Panc1 (cell line): ENCODE measurements around the gene TPBGL. TPM values are rescaled to one million over a fixed set of nuclear protein-coding genes. Genes with fewer than 3 reads are reported as not detected.
A peak's percentile ranks its signal among the peaks of the same experiment; 100 is the strongest.

ENCODE experiments used
- ATAC-seq: fragments of 200-7000 bp; cut with Tn5 transposase; 2 replicates; pipeline ENCODE4 v1.9.1; 2020; ENCODE audit warnings: mild to moderate bottlenecking, moderate library complexity
- BruUV-seq: library from RNA; stranded (reverse); fragments of 400-500 nt; replicated peaks from 2 replicates; lab custom pipeline; 2021; lab: Mats Ljungman, UMichigan
- CTCF ChIA-PET: fragments of 300-600 bp; sonication (Branson Sonifier 250); formaldehyde crosslinking; loops from one replicate; lab custom pipeline; 2022; ENCODE audit warnings: antibody characterized with exemption; lab: Charles Lee
- POLR2A ChIA-PET: fragments of 300-600 bp; sonication (Branson Sonifier 250); formaldehyde crosslinking; loops from one replicate; lab custom pipeline; 2022; ENCODE audit warnings: antibody characterized with exemption; lab: Charles Lee
- DNase-seq: peaks from one replicate; pipeline ENCODE4 v3.0.0-alpha.2; 2010; ENCODE audit warnings: low read depth, low spot score
- H3K27ac ChIP-seq: 2 replicates; pipeline ENCODE4 v1.5.1; 2011; ENCODE audit warnings: mild to moderate bottlenecking, low read length, inconsistent platforms
- H3K27me3 ChIP-seq: fragments of 200-500 bp; sonication (Bioruptor generic); 2 replicates; pipeline ENCODE4 v1.6.0; 2014; ENCODE audit warnings: low read length, inconsistent platforms; ENCODE audit not compliant: control insufficient read depth, insufficient read depth
- H3K36me3 ChIP-seq: fragments of 200-500 bp; sonication (Bioruptor generic); 2 replicates; pipeline ENCODE4 v1.5.1; 2014; ENCODE audit warnings: inconsistent platforms, mild to moderate bottlenecking, low read length, moderate library complexity; ENCODE audit not compliant: control insufficient read depth, insufficient read depth
- H3K4me1 ChIP-seq: 2 replicates; pipeline ENCODE4 v1.5.1; 2011; ENCODE audit warnings: inconsistent platforms, mild to moderate bottlenecking, low read length, moderate library complexity; ENCODE audit not compliant: control insufficient read depth, insufficient read depth
- H3K4me3 ChIP-seq, 2 experiments: 2 replicates each; pipeline ENCODE4 v1.5.1; 2011 to 2012; ENCODE audit warnings: low read depth in 2 of 2, low read length in 2 of 2, mild to moderate bottlenecking in 2 of 2, inconsistent platforms in 1 of 2, moderate library complexity in 1 of 2
- H3K9me3 ChIP-seq: fragments of 200-500 bp; sonication (Bioruptor generic); 2 replicates; pipeline ENCODE4 v1.5.1; 2014; ENCODE audit warnings: low read depth, mild to moderate bottlenecking, inconsistent platforms, low read length, moderate library complexity; ENCODE audit not compliant: control insufficient read depth, insufficient read depth
- POLR2AphosphoS5 ChIP-seq: IDR thresholded peaks from 2 replicates; pipeline ENCODE4 v1.6.1; 2012; ENCODE audit warnings: mild to moderate bottlenecking, low read depth, low read length, moderate library complexity
- REST ChIP-seq, 2 experiments: IDR thresholded peaks; 2 replicates each; pipeline ENCODE4 v1.6.1; 2011 to 2012; ENCODE audit warnings: low read depth in 2 of 2, control low read depth in 1 of 2, low read length in 1 of 2, mild to moderate bottlenecking in 1 of 2, moderate library complexity in 1 of 2; ENCODE audit not compliant: insufficient read depth in 1 of 2
- SIN3A ChIP-seq: IDR thresholded peaks from 2 replicates; pipeline ENCODE4 v1.6.1; 2012; ENCODE audit warnings: low read depth, mild to moderate bottlenecking, low read length, moderate library complexity, borderline replicate concordance; ENCODE audit not compliant: insufficient read depth
- TCF7L2 ChIP-seq: IDR thresholded peaks from 2 replicates; pipeline ENCODE4 v1.6.1; 2011; ENCODE audit warnings: mild to moderate bottlenecking, low read depth, low read length, inconsistent platforms
- in situ Hi-C: cut with HindIII; loops from 2 replicates; pipeline ENCODE4 v1.10.0; 2016; ENCODE audit warnings: low sequenced_read_pairs, low pct_unique_long_range_greater_than_20kb
- intact Hi-C: fragments of 100-400 bp; cut with micrococcal nuclease; formaldehyde crosslinking; loops from one replicate; pipeline ENCODE4 v1.10.0; 2022; ENCODE audit not compliant: unreplicated experiment
- total RNA-seq: library from RNA; stranded (reverse); gene quantifications from one replicate; pipeline ENCODE4 v1.2.1, GENCODE V29; 2021; ENCODE audit not compliant: unreplicated experiment
- TF ChIP-seq, protein P1 (sequence below): fragments of 450-650 bp; IDR thresholded peaks from 2 replicates; pipeline ENCODE4 v1.5.1; 2017; ENCODE audit warnings: mild to moderate bottlenecking

The TPBGL gene
- total RNA-seq, 1 experiment from 2014 or later: 0.54 TPM

DNA sequence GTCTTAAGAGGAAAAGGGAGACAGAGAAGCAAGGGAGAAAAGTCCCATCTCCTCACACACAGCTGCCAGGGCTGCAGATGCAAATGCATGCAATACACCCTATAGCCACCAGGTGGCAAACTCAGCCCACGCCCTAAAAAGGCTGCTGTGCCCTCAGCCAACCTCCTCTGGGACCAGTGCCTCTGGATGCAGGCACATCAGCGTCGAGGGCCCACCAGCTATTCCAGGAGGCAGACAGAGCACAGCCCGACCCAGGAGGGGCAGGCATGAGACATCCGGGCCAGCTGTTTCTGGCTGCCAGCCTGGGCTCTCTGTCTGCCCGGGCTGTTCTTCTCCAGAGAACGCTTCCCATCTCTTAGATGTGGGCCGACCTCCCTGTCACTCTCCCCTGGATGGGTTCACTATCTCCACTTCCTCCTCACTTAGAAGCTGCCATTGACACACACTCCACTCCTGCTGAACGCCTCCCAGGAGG, 39.7 kb downstream of the TPBGL start:
- ChIA-PET POLR2A (interaction anchor here (0.6 kb wide), 1 partner anchor 120 kb away, joined by 3 read pairs; no protein-coding TSS in a partner anchor), CTCF (interaction anchor here (0.5 to 1.4 kb wide), 8 partner anchors 9 to 295 kb away, joined by 3 to 7 read pairs (median 4); no protein-coding TSS in a partner anchor)
- no peak for TF ChIP-seq REST (IDR thresholded peaks at IDR 0.05; ENCODE audit: insufficient read depth in 1 of 2, low read depth in 2 of 2, low read length in 1 of 2)
- peak; percentile 40; the same call in 1 of the 2 replicates for TF ChIP-seq POLR2AphosphoS5
- no peak for TF ChIP-seq SIN3A
- TF ChIP-seq, protein P1, sequence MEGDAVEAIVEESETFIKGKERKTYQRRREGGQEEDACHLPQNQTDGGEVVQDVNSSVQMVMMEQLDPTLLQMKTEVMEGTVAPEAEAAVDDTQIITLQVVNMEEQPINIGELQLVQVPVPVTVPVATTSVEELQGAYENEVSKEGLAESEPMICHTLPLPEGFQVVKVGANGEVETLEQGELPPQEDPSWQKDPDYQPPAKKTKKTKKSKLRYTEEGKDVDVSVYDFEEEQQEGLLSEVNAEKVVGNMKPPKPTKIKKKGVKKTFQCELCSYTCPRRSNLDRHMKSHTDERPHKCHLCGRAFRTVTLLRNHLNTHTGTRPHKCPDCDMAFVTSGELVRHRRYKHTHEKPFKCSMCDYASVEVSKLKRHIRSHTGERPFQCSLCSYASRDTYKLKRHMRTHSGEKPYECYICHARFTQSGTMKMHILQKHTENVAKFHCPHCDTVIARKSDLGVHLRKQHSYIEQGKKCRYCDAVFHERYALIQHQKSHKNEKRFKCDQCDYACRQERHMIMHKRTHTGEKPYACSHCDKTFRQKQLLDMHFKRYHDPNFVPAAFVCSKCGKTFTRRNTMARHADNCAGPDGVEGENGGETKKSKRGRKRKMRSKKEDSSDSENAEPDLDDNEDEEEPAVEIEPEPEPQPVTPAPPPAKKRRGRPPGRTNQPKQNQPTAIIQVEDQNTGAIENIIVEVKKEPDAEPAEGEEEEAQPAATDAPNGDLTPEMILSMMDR: peak; percentile 99
- TF ChIP-seq TCF7L2: no peak
- Histone ChIP-seq H3K36me3 (peaks cover 6% of the 10 kb centered on the region; the same call in 1 of the 2 replicates), H3K4me1 (peaks cover 14% of the 10 kb centered on the region; the same call in 1 of the 2 replicates), H3K27me3 (no peaks in the 10 kb centered on the region), H3K27ac (peak overlapping the region; percentile 64), H3K9me3 (no peaks in the 10 kb centered on the region), H3K4me3 (no peak overlapping the region)
- in situ Hi-C loops (no loop called here), intact Hi-C loops (loop anchor here (1.0 to 2.0 kb wide), 2 partner anchors 49 to 104 kb away; no protein-coding TSS in a partner anchor)
- ATAC-seq (peak; percentile 90), DNase-seq (peak; percentile 61)
- no TSS peak for BruUV-seq

DNA sequence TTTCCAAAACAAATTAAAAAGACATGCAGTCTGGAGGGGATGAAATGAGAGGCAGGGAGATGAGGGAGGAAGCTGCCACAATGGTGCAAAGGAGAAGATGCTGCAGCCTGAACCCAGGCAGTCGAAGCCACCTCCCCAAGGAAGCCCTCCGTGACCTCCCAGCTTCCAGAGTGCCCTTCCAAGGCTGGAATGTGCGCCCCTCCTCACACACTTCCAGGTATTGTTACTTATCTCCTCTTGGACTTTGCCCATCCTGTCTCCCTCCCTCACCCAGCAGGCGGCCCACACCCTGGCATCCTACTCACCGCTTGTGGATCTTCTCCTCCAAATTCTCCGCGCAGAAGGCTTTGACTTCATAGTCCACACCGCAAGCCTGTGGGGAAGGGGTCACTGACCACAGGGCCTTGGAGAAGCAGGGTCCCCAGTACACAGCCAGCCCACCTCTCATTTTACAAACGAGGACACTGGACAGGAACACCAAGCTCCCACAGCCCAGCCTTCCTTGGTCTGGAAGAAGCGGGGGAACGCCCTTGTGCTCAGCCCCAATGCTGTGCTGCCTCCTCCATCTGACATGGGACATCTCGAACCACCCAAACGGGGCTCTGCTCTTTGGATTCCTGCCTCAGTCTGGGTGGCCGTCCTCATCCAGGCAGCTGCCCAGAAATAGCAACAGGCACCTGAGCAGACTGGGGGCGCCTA, 40.3 kb downstream of the TPBGL start:
- no peaks in the 10 kb centered on the region for H3K9me3 ChIP-seq
- in situ Hi-C loops: no loop called here
- peaks cover 14% of the 10 kb centered on the region; the same call in 1 of the 2 replicates for H3K4me1 ChIP-seq
- intact Hi-C loops: loop anchor here (1.0 to 2.0 kb wide), 2 partner anchors 48 to 103 kb away; no protein-coding TSS in a partner anchor
- no peaks in the 10 kb centered on the region for H3K27me3 ChIP-seq
- H3K4me3 ChIP-seq: no peak overlapping the region
- peak; percentile 29 for ATAC-seq
- peaks cover 5% of the 10 kb centered on the region; the same call in 1 of the 2 replicates for H3K36me3 ChIP-seq
- peak overlapping the region; percentile 64 for H3K27ac ChIP-seq
- TF ChIP-seq POLR2AphosphoS5 (no peak), SIN3A (no peak)
- ChIA-PET POLR2A (interaction anchor here (0.6 kb wide), 1 partner anchor 113 kb away, joined by 8 read pairs; no protein-coding TSS in a partner anchor), CTCF (interaction anchor here (0.9 to 1.4 kb wide), 3 partner anchors 100 to 108 kb away, joined by 4 to 7 read pairs (median 5); no protein-coding TSS in a partner anchor)
- DNase-seq: no peak
- no TSS peak for BruUV-seq
